ENCODE data around the gene CAPN9. TPM values are rescaled to one million over a fixed set of nuclear protein-coding genes. Genes with fewer than 3 reads are reported as not detected.

Gene CAPN9
- polyA plus RNA-seq, 1 donor (not counting 4 experiments of a cell fraction or from before 2014, with no cell fraction given): not detected

- TF ChIP-seq EZH2 (IDR thresholded peaks at IDR 0.05; ENCODE audit: low read length) (no peak), CTCF (optimal IDR thresholded peaks at IDR 0.05 in 1 of 3, IDR thresholded peaks at IDR 0.05 in 1 of 3, conservative IDR thresholded peaks at IDR 0.05 in 1 of 3; ENCODE audit: extremely low read depth in 1 of 3, insufficient read depth in 2 of 3, low read length in 3 of 3) (no peak)
- FAIRE-seq: no peak
- H3K79me2 ChIP-seq (ENCODE audit: control insufficient read depth, insufficient read depth, low read length): no peaks in the 10 kb centered on the region
- no peaks in the 10 kb centered on the region for H3K4me1 ChIP-seq (ENCODE audit: control insufficient read depth, extremely low read depth, insufficient read depth, low read length)
- no peaks in the 10 kb centered on the region for H3K36me3 ChIP-seq (ENCODE audit: control insufficient read depth in 2 of 2, extremely low read depth in 1 of 2, insufficient read depth in 2 of 2, low read length in 2 of 2)
- H4K20me1 ChIP-seq (ENCODE audit: control insufficient read depth, extremely low read depth, insufficient read depth, low read length): no peaks in the 10 kb centered on the region
- dilution Hi-C loops (cut with MboI; ENCODE audit: extremely low pct_ligation_motif_present, low sequenced_read_pairs): no loop called here
- H3K9me1 ChIP-seq (ENCODE audit: control insufficient read depth, extremely low read depth, insufficient read depth, low read length): no peaks in the 10 kb centered on the region
- H3K4me3 ChIP-seq (ENCODE audit: control insufficient read depth in 2 of 3, extremely low read depth in 1 of 3, insufficient read depth in 2 of 3, low read depth in 1 of 3, low read length in 3 of 3): no peak overlapping the region
- no peak overlapping the region for H3K4me2 ChIP-seq (ENCODE audit: control insufficient read depth, extremely low read depth, insufficient read depth, low read depth, low read length)
- H3K9ac ChIP-seq (ENCODE audit: control insufficient read depth, extremely low read depth, insufficient read depth, low read length): no peak overlapping the region
- no peak for DNase-seq (ENCODE audit: low read depth, low spot score)
- H3K9me3 ChIP-seq (ENCODE audit: control insufficient read depth, low read depth, low read length): no peaks in the 10 kb centered on the region
- no peak overlapping the region for H2AFZ ChIP-seq (ENCODE audit: control insufficient read depth, low read length)
- H3K27ac ChIP-seq (ENCODE audit: control insufficient read depth, insufficient read depth, low read length): no peak overlapping the region
- H3K27me3 ChIP-seq (ENCODE audit: control insufficient read depth, extremely low read depth, insufficient read depth, low read length): no peaks in the 10 kb centered on the region
These were observed 57.2 kb downstream of the CAPN9 start for GRCh38 chr1:230804396-230804795.

GRCh38 chr1:230806552-230806951 lies 59.4 kb downstream of the CAPN9 start:
- Histone ChIP-seq H4K20me1 (ENCODE audit: control insufficient read depth, extremely low read depth, insufficient read depth, low read length) (no peaks in the 10 kb centered on the region), H3K27me3 (ENCODE audit: control insufficient read depth, extremely low read depth, insufficient read depth, low read length) (no peaks in the 10 kb centered on the region), H2AFZ (ENCODE audit: control insufficient read depth, low read length) (no peak overlapping the region), H3K4me1 (ENCODE audit: control insufficient read depth, extremely low read depth, insufficient read depth, low read length) (no peaks in the 10 kb centered on the region), H3K4me3 (ENCODE audit: control insufficient read depth in 2 of 3, extremely low read depth in 1 of 3, insufficient read depth in 2 of 3, low read depth in 1 of 3, low read length in 3 of 3) (no peak overlapping the region), H3K4me2 (ENCODE audit: control insufficient read depth, extremely low read depth, insufficient read depth, low read depth, low read length) (no peak overlapping the region), H3K9me3 (ENCODE audit: control insufficient read depth, low read depth, low read length) (no peaks in the 10 kb centered on the region), H3K9ac (ENCODE audit: control insufficient read depth, extremely low read depth, insufficient read depth, low read length) (no peak overlapping the region), H3K36me3 (ENCODE audit: control insufficient read depth in 2 of 2, extremely low read depth in 1 of 2, insufficient read depth in 2 of 2, low read length in 2 of 2) (no peaks in the 10 kb centered on the region), H3K79me2 (ENCODE audit: control insufficient read depth, insufficient read depth, low read length) (no peaks in the 10 kb centered on the region), H3K27ac (ENCODE audit: control insufficient read depth, insufficient read depth, low read length) (no peak overlapping the region), H3K9me1 (ENCODE audit: control insufficient read depth, extremely low read depth, insufficient read depth, low read length) (no peaks in the 10 kb centered on the region)
- dilution Hi-C loops (cut with MboI; ENCODE audit: extremely low pct_ligation_motif_present, low sequenced_read_pairs): no loop called here
- TF ChIP-seq EZH2 (IDR thresholded peaks at IDR 0.05; ENCODE audit: low read length): no peak
- no peak for TF ChIP-seq CTCF (optimal IDR thresholded peaks at IDR 0.05 in 1 of 3, IDR thresholded peaks at IDR 0.05 in 1 of 3, conservative IDR thresholded peaks at IDR 0.05 in 1 of 3; ENCODE audit: extremely low read depth in 1 of 3, insufficient read depth in 2 of 3, low read length in 3 of 3)
- no peak for DNase-seq (ENCODE audit: low read depth, low spot score)
- no peak for FAIRE-seq
